Endodermal cell (in vitro differentiated cells): Measurements from ENCODE around the gene ZC3H12D. TPM values are rescaled to one million over a fixed set of nuclear protein-coding genes. Genes with fewer than 3 reads are reported as not detected.
"Not testable (repeated sequence)": the region's sequence is repeated elsewhere in the genome, so short reads cannot be mapped to it uniquely, and the experiment has no call there.

Source experiments
- DNase-seq: peaks from one replicate; pipeline ENCODE4 v3.0.0-alpha.2; 2017
- H3K27ac ChIP-seq: 2 replicates; pipeline ENCODE4 v1.5.1; 2013; ENCODE audit warnings: mild to moderate bottlenecking, low read depth, low read length, moderate library complexity
- H3K27me3 ChIP-seq: 2 replicates; pipeline ENCODE4 v1.6.1; 2013; ENCODE audit warnings: mild to moderate bottlenecking, low read length, moderate library complexity; ENCODE audit not compliant: insufficient read depth, control insufficient read depth, poor library complexity, severe bottlenecking
- H3K36me3 ChIP-seq: 2 replicates; pipeline ENCODE4 v1.7.0; 2013; ENCODE audit warnings: mild to moderate bottlenecking, low read length, moderate library complexity; ENCODE audit not compliant: control insufficient read depth, insufficient read depth
- H3K4me1 ChIP-seq: one replicate; pipeline ENCODE4 v1.7.0; 2013; ENCODE audit warnings: low read length; ENCODE audit not compliant: control insufficient read depth, insufficient read depth
- H3K4me3 ChIP-seq: 2 replicates; pipeline ENCODE4 v1.5.1; 2013; ENCODE audit warnings: mild to moderate bottlenecking, low read length, moderate library complexity
- H3K9ac ChIP-seq: 2 replicates; pipeline ENCODE4 v1.6.1; 2013; ENCODE audit warnings: mild to moderate bottlenecking, low read length, moderate library complexity; ENCODE audit not compliant: poor library complexity, severe bottlenecking; ENCODE audit errors: extremely low read depth
- H3K9me3 ChIP-seq: 2 replicates; pipeline ENCODE4 v1.6.1; 2013; ENCODE audit warnings: mild to moderate bottlenecking, low read length, moderate library complexity; ENCODE audit not compliant: control insufficient read depth
- H3K27ac Mint-ChIP-seq: 2 replicates; pipeline ENCODE4 v1.8.0; 2020; ENCODE audit warnings: mixed read lengths
- H3K27me3 Mint-ChIP-seq: 2 replicates; pipeline ENCODE4 v1.8.0; 2021; ENCODE audit warnings: mild to moderate bottlenecking, mixed read lengths; ENCODE audit not compliant: insufficient read depth
- H3K36me3 Mint-ChIP-seq: 2 replicates; pipeline ENCODE4 v1.8.0; 2020; ENCODE audit warnings: low read depth, mixed read lengths
- H3K4me1 Mint-ChIP-seq: 2 replicates; pipeline ENCODE4 v1.8.0; 2020; ENCODE audit warnings: mixed read lengths
- H3K4me3 Mint-ChIP-seq: 2 replicates; pipeline ENCODE4 v1.8.0; 2020; ENCODE audit warnings: mild to moderate bottlenecking, moderate library complexity, mixed read lengths
- H3K9me3 Mint-ChIP-seq: 2 replicates; pipeline ENCODE4 v1.8.0; 2020; ENCODE audit warnings: mild to moderate bottlenecking, mixed read lengths
- WGBS, 2 experiments: methylation state at CpG; one replicate each; pipeline versions ENCODE4 v1.1.5 to v1.1.7; 2013; ENCODE audit warnings: missing lambda C conversion rate in 2 of 2, mixed read lengths in 1 of 2; ENCODE audit not compliant: insufficient coverage in 1 of 2, insufficient read length in 1 of 2; 5-methylcytosine and 5-hydroxymethylcytosine counted together
- total RNA-seq, 2 donors: library from RNA; stranded (reverse); fragmentation: NEBNext Ultra II Directional in 1 of 2; extraction: Animal tissue kit (Norgen Biotek cat#: 25700) in 1 of 2; gene quantifications; 2 replicates in 1 of 2; 3 replicates in 1 of 2; pipeline ENCODE4 v1.2.1, GENCODE V29; 2021
- TF ChIP-seq, protein P1 (sequence below): fragments of 200-600 bp; sonication (generic); conservative IDR thresholded peaks from 2 replicates; pipeline ENCODE4 v1.5.0; 2021; ENCODE audit warnings: antibody characterized with exemption, mild to moderate bottlenecking

ZC3H12D gene
- total RNA-seq, 2 donors from 2014 or later = 0.20 to 0.42 TPM

DNA sequence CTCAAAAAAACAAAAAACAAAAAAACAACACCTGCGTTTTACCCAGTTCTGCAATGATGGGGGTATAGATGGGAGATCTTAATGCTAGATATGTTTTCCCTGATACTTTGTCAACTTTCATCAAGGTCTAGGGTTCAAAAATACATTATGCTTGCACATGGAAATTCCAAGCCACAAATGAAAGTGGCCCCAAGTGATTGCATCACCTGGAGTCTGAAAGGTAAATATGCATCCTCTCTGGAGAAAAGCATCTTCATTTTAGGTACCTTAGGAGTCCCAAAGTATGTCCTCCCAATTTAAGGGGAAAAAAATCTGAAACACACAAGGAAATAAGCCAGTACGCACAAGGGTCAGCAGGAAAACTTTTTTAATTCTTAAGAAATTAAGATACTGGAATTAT lies 12.6 kb upstream of the ZC3H12D start:
- TF ChIP-seq, protein P1, sequence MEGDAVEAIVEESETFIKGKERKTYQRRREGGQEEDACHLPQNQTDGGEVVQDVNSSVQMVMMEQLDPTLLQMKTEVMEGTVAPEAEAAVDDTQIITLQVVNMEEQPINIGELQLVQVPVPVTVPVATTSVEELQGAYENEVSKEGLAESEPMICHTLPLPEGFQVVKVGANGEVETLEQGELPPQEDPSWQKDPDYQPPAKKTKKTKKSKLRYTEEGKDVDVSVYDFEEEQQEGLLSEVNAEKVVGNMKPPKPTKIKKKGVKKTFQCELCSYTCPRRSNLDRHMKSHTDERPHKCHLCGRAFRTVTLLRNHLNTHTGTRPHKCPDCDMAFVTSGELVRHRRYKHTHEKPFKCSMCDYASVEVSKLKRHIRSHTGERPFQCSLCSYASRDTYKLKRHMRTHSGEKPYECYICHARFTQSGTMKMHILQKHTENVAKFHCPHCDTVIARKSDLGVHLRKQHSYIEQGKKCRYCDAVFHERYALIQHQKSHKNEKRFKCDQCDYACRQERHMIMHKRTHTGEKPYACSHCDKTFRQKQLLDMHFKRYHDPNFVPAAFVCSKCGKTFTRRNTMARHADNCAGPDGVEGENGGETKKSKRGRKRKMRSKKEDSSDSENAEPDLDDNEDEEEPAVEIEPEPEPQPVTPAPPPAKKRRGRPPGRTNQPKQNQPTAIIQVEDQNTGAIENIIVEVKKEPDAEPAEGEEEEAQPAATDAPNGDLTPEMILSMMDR = no peak
- Histone ChIP-seq H3K27me3 (no peaks in the 10 kb centered on the region), H3K9ac (no peak overlapping the region), H3K27ac (no peak overlapping the region), H3K9me3 (no peaks in the 10 kb centered on the region), H3K4me1 (no peaks in the 10 kb centered on the region), H3K4me3 (no peak overlapping the region), H3K36me3 (peaks cover 8% of the 10 kb centered on the region)
- Mint-ChIP-seq H3K36me3 (peaks cover 7% of the 10 kb centered on the region), H3K4me1 (no peaks in the 10 kb centered on the region), H3K27me3 (no peaks in the 10 kb centered on the region), H3K9me3 (no peaks in the 10 kb centered on the region), H3K4me3 (no peak overlapping the region), H3K27ac (no peak overlapping the region)
- WGBS, 2 experiments = 90% methylated on average over 2 of the region's 2 CpGs; no CpG with 5 or more reads in 1 of the 2 experiments
- DNase-seq = no peak

DNA sequence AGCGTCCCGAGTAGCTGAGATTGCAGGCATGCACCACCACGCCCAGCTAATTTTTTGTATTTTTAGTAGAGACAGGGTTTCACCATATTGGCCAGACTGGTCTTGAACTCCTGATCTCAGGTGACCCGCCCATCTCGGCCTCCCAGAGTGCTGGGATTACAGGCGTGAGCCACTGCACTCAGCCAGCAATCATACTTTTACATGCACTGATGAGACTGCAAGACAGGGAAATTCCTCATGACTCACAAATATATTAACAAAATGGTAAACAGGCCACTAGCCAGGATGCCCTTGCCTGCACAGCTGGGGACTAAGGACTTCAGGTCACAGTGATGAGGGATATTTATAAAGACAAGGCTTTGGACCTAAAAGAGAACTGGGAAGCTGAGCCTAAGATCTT lies 11.8 kb upstream of the ZC3H12D start:
- WGBS, 2 experiments = 87 to 97% methylated on average over 3 to 6 of the region's 6 CpGs
- H3K36me3 Mint-ChIP-seq, H3K27me3 Mint-ChIP-seq, H3K4me3 Mint-ChIP-seq, H3K27me3 ChIP-seq, H3K36me3 ChIP-seq, H3K4me3 ChIP-seq, H3K9ac ChIP-seq, H3K4me1 ChIP-seq, H3K9me3 ChIP-seq, H3K9me3 Mint-ChIP-seq, H3K27ac ChIP-seq, H3K4me1 Mint-ChIP-seq, H3K27ac Mint-ChIP-seq, DNase-seq: not testable (repeated sequence)

DNA sequence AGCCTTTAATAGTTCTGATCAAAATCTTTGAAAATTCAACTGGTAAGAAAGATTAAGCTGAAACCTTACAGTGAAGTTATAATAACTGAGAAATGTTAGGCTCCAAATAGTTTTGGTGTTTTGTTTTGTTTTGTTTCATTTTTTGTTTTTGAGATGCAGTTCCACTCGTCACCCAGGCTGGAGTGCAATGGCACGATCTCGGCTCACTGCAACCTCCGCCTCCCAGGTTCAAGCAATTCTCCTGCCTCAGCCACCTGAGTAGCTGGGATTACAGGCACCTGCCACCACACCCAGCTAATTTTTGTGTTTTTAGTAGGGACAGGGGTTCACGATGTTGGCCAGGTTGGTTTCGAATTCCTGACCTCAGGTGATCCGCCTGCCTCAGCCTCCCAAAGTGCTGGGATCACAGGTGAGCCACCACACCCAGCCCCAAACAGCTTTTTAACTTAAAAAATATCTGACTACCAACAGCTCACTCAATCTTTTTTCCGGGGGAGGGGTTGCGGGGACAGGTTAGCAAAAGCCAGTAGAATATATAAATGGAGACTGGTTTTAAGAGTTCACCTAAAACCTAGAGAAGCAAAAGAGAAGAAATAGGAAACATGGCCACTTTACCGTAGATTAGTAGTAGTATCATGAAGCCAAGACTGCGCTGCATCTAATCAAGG lies 10.7 kb upstream of the ZC3H12D start:
- not testable (repeated sequence) for H3K4me3 Mint-ChIP-seq, H3K27ac Mint-ChIP-seq, H3K4me1 Mint-ChIP-seq, DNase-seq, H3K4me3 ChIP-seq, H3K36me3 Mint-ChIP-seq, H3K27me3 Mint-ChIP-seq, H3K27me3 ChIP-seq, H3K36me3 ChIP-seq, H3K9me3 Mint-ChIP-seq, H3K9me3 ChIP-seq, H3K27ac ChIP-seq, H3K4me1 ChIP-seq, H3K9ac ChIP-seq
- 92 to 96% methylated on average over 4 to 11 of the region's 11 CpGs for WGBS, 2 experiments

DNA sequence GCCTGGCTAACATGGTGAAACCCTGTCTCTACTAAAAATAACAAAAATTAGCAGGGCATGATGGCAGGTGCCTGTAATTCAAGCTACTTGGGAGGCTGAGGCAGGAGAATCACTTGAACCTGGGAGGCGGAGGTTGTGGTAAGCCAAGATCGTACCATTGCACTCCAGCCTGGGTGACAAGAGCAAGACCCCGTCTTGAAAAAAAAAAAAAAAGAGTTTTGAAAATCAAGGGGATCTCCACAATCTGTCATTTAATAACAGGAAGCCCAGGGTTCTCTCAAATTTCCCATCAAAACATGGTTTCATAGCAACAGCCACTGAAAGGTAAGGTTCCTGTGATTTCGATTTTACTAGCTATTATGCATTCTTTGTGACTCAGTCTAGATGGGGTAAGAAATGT lies 10.0 kb upstream of the ZC3H12D start:
- not testable (repeated sequence) for H3K27me3 Mint-ChIP-seq, H3K4me3 Mint-ChIP-seq, H3K4me1 Mint-ChIP-seq, DNase-seq, H3K27ac Mint-ChIP-seq, H3K27me3 ChIP-seq, H3K4me1 ChIP-seq, H3K36me3 Mint-ChIP-seq, H3K4me3 ChIP-seq, H3K36me3 ChIP-seq, H3K27ac ChIP-seq, H3K9me3 ChIP-seq, H3K9me3 Mint-ChIP-seq, H3K9ac ChIP-seq
- WGBS, 2 experiments = 92 to 98% methylated on average over 4 of the region's 4 CpGs
